Stimulated activated CD4-positive, alpha-beta T cell treated with anti-CD3 and anti-CD28 coated beads, Interleukin-2, amount 100 ng/mL, for 24 hours (primary cell): ENCODE results near the gene WNT2B.

ENCODE experiments used
- DNase-seq, 2 donors: peaks; one replicate each; pipeline ENCODE4 v3.0.0-alpha.2; 2020

The WNT2B gene

GRCh38 chr1:112529301-112529700 is 20.5 kb downstream of the WNT2B start:
- no peak for DNase-seq

GRCh38 chr1:112530832-112531231 is 22.1 kb downstream of the WNT2B start:
- DNase-seq, result no peak

- DNase-seq, result no peak
Observed at GRCh38 chr1:112532064-112532463, 23.3 kb downstream of the WNT2B start.

- DNase-seq, result no peak
Observed at GRCh38 chr1:112533029-112533428, 24.3 kb downstream of the WNT2B start.

- no peak for DNase-seq
Observed at GRCh38 chr1:112536561-112536960, 27.8 kb downstream of the WNT2B start.

- no peak for DNase-seq
Observed at GRCh38 chr1:112537456-112537855, 28.7 kb downstream of the WNT2B start.

GRCh38 chr1:112538883-112539282 is 30.1 kb downstream of the WNT2B start:
- no peak for DNase-seq

- DNase-seq, result no peak
Observed at GRCh38 chr1:112540226-112540794, 31.5 kb downstream of the WNT2B start.

- no peak for DNase-seq
Observed at GRCh38 chr1:112541299-112541698, 32.5 kb downstream of the WNT2B start.

GRCh38 chr1:112542206-112542973 is 33.6 kb downstream of the WNT2B start:
- DNase-seq, result no peak

- no peak for DNase-seq
Observed at GRCh38 chr1:112544011-112544688, 35.4 kb downstream of the WNT2B start.

- no peak for DNase-seq
Observed at GRCh38 chr1:112544751-112545150, 36.0 kb downstream of the WNT2B start.

GRCh38 chr1:112546076-112546475 is 37.3 kb downstream of the WNT2B start:
- no peak for DNase-seq

- no peak for DNase-seq
Observed at GRCh38 chr1:112548547-112548946, 39.8 kb downstream of the WNT2B start.

GRCh38 chr1:112549590-112549989 is 40.8 kb downstream of the WNT2B start:
- no peak for DNase-seq

- DNase-seq, result no peak
Observed at GRCh38 chr1:112554411-112554810, 45.6 kb downstream of the WNT2B start.

- no peak for DNase-seq
Observed at GRCh38 chr1:112557385-112557784, 48.6 kb downstream of the WNT2B start.

GRCh38 chr1:112558634-112559033 is 49.9 kb downstream of the WNT2B start:
- no peak for DNase-seq

- no peak for DNase-seq
Observed at GRCh38 chr1:112563341-112563740, 54.6 kb downstream of the WNT2B start.

- DNase-seq, result no peak
Observed at GRCh38 chr1:112564081-112564480, 55.3 kb downstream of the WNT2B start.

GRCh38 chr1:112565800-112566199 is 57.0 kb downstream of the WNT2B start:
- no peak for DNase-seq

- no peak for DNase-seq
Observed at GRCh38 chr1:112575154-112575804, 66.5 kb downstream of the WNT2B start.

- DNase-seq, result no peak
Observed at GRCh38 chr1:112576240-112576639, 67.5 kb downstream of the WNT2B start.
